Activated CD8-positive, alpha-beta memory T cell treated with anti-CD3 and anti-CD28 coated beads for 4 hours (primary cell): ENCODE measurements around the gene GNPTAB.
"Not testable (repeated sequence)": the region's sequence is repeated elsewhere in the genome, so short reads cannot be mapped to it uniquely, and the experiment has no call there.

Experiments
- DNase-seq, 2 donors: peaks; one replicate each; pipeline ENCODE4 v3.0.0-alpha.2; 2020; ENCODE audit warnings: low read depth in 2 of 2

GNPTAB gene

DNA sequence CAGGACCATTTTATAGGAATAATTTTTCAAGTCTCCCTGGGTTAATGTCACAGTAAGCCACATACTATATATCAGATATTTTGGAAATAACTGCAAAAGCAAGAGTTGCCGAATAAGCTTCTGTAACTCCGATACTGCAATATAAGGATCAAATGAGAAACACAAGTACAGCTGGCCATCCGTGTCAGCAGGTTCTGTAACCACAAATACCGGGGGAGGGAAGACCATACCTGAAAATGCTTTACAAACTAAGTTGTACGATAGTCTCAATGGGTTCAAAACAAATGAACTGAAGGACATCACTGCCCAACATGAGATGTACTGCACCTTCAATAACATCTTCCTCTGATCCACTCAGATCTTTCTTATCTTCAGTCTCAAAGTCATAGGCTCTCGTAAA lies 93.3 kb downstream of the GNPTAB start:
- DNase-seq, result no peak

DNA sequence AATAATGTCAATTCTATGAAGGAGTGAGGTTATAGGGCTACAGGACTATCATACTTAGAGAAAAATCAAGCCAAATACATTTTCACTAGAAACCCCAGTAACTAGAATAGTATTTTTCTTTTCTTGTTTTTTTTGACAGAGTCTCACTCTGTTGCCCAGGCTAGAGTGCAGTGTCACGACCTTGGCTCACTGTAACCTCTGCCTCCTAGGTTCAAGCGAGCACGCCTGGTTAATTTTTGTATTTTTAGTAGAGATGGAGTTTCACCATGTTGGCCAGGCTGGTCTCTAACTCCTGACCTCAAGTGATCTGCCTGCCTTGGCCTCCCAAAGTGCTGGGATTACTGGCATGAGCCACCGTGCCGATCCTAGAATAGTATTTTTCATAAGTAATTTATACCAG lies 96.3 kb downstream of the GNPTAB start:
- not testable (repeated sequence) for DNase-seq

DNA sequence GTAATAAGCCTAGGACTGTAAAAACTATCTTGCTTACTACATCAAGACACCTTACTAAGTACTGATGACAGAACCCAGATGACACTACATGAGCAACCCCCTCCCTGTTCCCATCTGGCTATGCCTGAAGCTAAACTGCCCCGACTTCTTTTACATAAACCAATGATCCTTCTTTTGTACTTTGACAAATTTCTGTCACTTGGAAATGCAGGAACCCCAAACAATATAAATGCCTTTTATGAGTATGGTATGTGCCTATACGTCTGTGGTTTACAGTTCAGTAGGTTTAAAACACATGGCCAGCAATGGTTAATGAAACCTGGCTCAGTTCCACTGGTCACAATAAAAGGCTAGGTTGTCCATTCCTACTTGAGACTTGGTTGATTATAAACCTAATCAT lies 97.6 kb downstream of the GNPTAB start:
- no peak for DNase-seq

DNA sequence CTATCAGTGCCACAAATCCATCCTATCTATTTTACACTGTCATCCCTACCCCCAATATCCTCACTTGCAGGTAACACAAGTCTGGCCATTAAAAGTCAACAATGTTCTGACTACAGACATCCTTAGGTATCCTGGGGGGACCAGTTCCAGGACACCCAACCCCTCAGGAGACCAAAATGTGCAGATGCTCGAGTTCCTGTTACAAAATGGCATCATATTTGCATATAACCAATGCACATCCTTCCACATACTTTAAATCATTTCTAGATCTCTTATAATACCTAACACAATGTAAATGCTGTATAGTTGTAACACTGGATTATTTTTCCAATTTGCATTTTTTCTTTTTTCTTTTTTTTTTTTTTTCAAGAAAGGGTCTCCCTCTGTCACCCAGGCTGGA lies 98.4 kb downstream of the GNPTAB start:
- no peak for DNase-seq

DNA sequence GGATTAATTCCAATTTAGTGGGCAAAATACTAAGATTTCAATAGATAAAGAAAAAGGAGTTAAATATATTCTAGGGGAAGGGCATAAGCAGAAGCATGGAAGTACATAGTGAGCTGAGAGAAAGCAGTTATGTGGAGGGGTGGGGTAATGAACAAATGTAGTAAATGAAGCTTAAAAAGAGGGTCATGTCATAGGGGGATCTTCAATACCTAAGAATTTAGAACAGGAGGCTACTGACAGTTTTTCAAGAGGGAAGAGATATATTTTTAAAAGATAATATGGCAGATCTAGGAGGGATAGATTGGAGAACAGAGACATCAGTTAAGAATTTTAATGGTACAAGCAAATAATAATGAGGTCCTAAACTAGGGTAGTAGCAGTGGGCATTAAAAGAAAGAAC lies 100.9 kb downstream of the GNPTAB start:
- DNase-seq, result no peak

DNA sequence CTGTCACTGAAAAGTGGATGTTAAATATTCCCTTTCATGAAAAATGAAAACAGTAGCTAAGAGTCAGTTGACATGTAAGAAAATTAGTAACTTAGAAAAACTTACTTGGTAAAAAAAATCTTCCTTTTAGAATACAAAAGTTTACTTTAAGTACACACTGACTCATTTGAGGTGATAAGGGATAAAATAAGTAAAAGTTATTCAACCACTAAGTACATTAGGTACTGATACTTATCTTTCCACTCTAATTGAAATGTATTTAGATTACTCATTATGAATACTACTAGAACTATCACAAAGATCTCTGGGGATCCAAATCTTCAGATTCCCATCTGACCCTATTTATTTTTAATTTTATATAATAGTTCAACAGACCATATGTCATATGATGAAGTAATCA lies 103.7 kb downstream of the GNPTAB start:
- DNase-seq, result no peak

DNA sequence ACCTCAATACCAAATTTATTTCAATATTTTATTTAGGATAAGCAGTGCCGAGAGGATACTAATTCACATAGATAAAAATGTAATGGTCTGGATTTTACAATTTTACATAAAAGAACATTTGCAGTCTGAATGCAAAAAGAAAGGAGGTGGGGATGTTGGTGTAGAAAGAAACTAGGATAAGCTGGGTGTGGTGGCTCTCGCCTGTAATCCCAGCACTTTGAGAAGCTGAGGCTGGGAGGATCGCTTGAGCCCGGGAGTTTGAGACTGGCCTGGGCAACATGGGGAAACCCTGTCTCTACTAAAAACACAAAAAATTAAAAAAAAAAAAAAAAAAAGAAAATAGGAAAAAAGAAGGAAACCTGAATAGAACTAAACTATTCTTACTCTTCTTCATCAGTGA lies 108.4 kb downstream of the GNPTAB start:
- DNase-seq, result no peak

DNA sequence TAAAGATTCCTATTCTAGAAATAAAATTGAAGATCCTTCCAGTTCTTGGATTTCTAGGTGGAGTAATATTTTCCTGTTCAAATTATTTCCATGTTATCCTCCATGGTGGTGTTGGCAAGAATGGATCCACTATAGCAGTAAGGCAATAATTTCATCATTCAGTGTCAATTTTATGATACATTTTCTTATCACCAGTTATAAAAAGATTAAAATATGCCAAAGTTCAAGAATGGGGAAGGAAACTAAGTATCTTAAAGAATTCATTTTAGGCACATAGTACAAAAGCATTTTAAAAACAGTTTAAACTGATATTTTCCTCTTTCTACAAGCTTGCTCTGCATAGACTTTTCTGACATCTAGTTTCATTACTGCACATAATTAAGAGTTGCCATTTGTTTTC lies 110.6 kb downstream of the GNPTAB start:
- DNase-seq, result no peak

DNA sequence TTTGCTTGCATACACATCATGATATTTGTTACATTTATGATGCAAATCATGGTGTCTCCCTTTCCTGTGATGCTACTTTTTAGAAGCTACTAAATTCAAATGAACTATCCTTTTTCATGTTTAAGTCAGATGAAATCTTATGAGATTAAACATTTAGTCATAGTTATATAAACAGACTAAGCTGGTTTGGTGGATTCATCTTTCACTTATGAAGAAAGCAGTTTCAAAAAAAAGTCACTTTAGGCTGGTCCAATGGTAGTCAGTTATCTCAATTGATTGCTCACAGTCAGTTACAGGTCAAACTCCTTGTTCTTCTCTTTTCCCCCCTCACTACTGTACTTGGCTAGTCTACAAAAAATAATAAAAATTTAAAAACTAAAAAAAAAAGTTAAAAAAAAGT lies 111.2 kb downstream of the GNPTAB start:
- no peak for DNase-seq

DNA sequence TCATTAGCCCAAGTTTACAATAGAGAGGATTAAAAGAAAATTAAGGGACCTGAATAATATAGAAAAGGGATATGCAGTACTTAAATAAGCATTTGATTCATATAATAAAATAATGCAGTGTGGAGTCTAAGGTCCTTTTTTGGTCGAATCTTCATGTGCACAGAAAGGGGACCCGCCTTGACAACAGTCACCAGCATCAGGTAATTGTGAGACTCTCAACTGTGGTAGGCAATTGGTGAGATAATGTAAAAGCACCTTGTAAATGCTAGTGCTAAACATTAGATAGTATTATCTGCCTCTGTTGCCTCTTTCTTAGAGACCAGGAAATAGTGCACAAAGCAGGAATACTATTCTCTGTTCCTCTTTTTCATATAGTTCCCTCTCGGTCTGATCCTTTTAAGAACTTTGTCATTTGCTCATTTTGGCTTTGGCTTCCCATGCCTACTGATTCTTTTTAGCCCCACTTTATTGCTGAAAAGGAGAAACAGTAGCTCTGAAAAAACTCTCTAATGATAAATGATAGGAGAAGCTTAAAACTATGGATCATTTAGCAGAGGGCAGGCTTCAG lies 115.8 kb downstream of the GNPTAB start:
- DNase-seq, result no peak

DNA sequence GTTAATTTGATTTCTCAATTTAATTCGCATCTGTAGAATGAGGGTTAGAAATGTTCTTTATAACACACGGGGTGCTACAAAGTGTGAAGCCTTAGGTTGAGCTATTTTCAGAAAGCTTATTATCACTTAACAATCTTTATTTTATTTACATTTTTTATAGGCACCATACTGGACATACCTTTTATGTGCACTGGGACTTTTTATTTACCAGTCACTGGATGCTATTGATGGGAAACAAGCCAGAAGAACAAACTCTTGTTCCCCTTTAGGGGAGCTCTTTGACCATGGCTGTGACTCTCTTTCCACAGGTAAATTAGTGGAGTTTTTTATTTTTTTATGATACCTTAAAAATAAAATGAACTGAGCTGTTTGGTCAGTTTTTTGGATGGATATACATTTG lies 116.8 kb downstream of the GNPTAB start:
- no peak for DNase-seq

DNA sequence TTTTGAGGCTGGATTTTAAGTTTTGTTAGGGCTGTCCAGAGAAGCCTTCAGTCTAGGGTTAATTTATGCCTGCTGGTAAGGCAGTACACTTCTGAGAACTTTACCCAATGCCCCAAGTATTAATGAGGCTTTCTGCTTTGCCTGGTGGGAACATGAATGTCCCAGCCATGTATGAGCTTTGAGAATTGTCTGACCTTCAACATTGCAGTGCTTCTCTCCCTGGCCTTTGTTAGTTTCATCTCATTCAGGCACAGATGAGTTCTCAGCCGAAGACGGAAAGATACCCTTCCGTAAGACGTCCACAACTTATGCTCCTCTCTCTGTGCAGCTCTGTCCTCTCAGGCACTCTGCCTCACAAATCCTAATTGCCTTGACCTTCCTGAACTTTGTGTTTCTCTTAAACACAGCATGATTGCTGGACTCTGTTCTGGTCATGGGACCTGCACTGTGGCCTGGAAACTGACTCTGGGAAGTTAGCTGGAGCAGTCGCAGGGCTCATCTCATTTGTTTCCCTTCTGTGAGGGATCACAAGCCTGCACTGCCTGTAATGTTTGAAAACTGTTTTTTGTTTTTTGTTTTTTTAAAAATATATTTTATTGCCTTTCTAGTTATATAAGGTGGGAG lies 117.6 kb downstream of the GNPTAB start:
- DNase-seq, result no peak

DNA sequence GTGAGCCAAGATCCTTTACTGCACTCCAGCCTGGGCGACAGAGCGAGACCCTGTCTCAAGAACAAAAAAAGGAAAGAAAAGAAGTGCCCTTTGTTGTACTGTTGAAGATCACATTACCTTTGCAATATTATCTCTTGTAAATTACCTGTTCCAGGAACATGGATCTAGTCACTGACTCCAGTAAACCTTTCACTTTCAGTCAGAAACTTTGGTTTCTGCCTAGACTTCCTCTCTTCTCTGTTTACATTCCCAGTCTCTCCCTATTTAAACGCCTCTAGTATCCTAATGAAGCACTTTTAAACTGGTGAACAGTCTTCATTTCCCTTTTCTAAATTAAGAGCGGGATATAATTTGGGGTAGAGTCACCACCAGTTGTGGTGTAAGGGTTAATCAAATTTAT lies 120.5 kb downstream of the GNPTAB start:
- no peak for DNase-seq

DNA sequence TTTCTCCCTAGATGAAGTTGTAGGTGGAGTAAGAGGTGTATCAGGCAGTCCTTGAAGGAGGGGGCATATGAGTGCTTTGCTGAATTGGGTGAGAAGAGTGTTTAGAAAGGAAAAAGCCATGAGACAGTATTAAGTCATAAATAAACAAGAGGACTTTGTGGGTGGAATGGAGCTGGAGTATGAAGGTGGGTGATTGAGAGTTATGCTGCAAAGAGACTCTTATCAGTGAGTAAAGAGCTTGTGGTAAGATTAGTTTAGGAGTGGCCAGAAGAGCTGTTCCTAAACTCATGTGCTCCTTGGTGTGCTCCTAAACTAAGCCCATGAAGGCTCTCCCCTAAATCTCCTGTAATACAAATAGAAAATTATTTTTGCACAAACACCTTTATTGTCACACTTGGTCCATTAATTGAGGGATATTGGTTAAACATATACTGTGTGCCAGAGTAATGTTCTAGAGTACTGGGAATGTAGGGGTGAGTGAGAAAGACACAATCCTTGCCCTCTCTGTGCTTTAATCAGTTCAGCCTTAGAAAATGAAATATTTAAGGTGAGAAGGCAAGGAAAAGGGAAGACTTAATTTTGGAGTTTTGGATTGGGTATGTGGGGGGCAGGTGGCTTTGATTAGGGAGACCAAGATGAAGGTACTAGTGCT lies 123.5 kb downstream of the GNPTAB start:
- no peak for DNase-seq

DNA sequence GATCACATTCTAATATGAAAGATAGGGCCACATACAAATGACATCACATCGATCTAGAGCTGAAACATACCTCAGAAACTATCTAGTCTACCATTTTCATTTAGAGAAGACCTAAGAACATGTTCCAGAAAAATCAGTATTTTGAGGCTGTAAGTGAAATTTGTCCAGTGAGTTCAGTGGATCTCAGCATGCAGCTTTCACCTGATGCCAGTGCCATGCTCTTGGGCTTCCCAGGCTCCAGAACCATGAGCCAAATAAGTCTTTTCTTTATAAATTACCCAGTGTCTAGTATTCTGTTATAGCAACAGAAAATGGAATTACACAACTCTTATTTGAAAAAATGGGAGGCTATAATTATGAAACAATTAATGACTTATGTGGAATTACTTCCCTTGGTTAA lies 124.4 kb downstream of the GNPTAB start:
- DNase-seq, result no peak

DNA sequence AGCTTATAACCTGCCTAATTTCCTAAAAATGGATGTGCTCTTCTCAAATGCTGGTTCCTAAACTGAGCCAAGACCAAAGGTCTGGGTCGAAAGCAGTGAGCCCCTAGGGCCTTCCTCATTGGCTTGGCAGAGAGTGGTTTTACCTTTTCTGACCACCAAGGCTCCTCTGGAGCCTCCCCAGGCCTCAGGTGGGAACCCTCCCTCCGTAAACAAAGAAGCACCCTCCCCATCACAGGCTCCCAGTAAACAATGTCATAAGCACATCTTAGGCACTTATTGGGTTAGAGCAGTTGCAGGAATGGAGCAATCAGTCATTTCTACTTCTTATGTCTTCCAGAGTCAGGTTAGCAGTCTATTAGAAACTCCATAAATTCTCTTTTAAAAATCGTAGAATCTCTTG lies 127.3 kb downstream of the GNPTAB start:
- no peak for DNase-seq

DNA sequence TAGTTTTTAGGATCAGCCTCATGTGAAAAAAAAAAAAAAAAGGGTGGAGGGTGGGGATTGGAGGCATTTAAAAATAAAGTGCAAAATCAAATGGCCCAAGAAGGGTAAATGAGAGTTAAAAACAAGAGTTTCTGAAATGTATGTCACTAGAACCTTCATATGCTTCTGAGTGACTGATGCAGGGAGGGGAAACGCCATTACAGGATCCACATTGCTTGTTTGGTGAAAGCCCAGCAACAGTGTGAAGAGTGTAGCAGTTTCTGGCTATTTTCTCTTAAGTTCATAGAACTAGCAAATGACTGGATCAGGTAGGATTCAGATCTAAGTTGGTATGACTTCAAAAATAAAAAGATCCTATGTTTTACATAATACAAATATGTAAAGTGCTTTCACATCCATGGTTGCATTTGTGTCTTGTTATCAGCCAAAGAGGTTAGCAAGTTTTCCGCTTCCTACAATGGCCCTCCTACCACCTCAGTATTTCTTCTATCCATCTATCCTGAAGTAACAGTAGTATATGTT lies 130.4 kb downstream of the GNPTAB start:
- DNase-seq, result no peak

DNA sequence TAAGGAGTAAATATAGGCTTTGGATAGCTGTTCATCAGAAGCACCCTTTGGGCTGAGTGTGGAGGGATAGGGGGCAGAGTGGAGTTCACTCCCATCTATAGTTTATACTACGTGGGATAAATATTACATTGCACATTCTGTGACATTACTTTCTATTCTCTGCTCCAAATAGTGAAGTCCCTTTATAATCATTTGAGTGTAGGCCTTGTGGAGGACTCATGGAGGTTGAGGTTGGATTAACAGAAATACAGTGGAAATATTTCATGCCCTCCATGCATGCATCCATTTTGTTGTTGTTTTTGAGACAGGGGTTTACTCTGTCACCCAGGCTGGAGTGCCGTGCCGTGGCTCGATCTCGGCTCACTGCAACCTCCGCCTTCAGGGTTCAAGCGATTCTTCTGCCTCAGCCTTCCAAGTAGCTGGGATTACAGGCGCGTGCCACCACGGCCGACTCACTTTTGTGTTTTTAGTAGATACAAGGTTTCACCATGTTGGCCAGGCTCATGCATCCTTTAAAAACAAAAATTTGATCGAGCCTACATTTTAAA lies 131.9 kb downstream of the GNPTAB start:
- DNase-seq, result no peak

DNA sequence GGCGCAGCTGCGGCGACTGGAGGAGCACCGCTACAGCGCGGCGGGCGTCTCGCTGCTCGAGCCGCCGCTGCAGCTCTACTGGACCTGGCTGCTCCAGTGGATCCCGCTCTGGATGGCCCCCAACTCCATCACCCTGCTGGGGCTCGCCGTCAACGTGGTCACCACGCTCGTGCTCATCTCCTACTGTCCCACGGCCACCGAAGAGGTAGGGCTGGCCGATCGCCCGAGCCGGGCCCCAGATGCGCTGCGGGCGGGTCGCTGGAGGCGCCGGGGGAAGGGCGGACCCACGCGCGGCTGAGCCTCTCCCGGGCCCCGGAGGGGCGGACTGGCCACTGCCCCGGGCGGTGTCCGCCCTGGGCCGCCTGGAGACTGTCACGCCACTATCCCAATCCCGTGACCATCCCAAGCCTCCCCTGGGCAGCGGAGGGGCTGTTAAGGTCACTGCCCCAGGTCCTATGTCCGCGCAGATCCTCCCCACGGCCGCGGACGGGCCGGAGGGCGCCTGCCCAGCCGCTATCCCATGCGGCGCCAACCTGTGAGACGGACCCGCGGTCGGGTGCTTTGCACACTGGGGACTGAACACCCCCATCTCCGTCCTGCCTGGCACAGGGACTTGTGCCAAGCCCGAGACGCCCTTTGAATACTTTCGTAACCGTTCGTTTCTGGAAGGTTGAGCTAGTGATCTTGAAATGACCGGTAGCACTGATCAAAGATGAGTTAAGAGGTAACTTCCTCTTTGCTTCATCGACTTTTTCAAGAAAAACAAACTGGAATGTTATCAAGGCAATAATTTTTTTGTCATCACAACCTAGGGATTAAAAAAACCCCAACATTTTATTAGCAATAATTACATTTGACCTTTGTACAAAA lies 132.6 kb downstream of the GNPTAB start:
- DNase-seq, result no peak

DNA sequence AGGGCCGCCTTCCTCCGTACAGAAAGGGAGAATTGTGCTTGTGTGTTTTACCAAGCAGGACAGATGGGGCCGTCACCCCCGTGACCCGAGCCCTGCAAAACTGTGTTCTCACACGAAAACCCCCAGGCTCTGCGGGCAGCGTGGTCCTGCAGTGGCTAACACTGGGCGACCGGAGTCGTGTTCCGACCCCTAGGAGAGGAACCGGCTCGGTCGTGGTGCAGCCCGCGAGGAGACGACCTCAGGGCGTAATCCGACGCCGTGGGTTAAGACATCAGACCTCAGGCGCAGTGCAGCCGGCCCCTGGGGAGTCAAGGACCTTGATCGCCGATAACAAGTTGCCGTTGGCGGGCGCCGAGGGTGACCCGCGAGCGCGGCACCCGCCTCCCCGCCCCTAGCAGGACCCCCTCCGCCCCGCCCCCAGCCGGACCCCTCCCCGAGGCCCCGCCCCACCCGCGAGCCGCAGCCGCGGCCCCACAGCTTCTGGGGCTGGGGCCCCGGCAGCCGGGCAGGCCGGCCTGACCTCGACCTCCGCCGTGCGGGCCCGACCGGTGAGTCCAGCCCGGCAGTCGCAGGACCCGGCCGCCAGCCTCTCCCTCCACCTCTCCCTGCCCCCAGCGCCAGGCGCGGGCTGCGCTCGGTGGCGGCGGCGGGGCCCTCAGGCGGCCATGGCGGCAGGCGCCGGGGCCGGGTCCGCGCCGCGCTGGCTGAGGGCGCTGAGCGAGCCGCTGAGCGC lies 133.4 kb downstream of the GNPTAB start, which contains the start of gene CHPT1:
Gene CHPT1 (plus strand): TSS at position 444 of the 733 bp plus-strand sequence. CDS start 222 bp downstream, at position 666.
- DNase-seq, result peak; percentile 13 to 19
